HG02759 (cell line): Measurements from ENCODE around the gene MRI1.
"Not testable (repeated sequence)": the region's sequence is repeated elsewhere in the genome, so short reads cannot be mapped to it uniquely, and the experiment has no call there.

Source experiments
- ATAC-seq: cut with Tn5 transposase; IDR thresholded peaks from one replicate; pipeline ENCODE4 v1.9.1; 2021; ENCODE audit warnings: mild to moderate bottlenecking, moderate library complexity; ENCODE audit not compliant: unreplicated experiment

MRI1 gene

DNA sequence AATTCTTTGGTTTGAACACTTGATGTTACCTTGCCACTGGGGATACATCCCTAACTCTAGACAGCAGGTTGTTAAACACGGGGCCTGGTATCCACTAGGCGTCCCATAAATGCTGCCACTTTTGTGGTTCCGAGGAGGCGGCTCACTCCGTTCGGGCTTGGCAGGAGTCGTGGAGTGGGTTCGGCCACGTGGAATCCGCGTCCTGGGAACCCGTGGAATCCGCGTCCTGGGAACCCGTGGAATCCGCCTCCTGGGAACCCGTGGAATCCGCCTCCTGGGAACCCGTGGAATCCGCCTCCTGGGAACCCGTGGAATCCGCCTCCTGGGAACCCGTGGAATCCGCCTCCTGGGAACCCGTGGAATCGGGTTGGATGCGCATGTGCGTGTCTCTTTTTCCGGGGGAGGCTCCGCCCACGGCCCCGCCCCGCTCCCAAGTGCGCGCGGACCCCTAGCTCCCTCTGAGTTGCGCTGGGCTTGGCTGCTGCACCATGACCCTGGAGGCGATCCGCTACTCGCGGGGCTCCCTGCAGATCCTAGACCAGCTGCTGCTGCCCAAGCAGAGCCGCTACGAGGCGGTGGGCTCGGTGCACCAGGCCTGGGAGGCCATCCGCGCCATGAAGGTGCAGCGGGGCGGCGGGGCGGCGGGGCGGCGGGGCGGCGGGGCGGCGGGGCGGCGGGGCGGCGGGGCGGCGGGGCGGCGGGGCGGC, at the start of gene MRI1:
Gene MRI1, plus strand, starts transcription at position 422 of the 707 bp plus-strand sequence. Its CDS starts 67 bp downstream, at position 489.
- ATAC-seq: peak; percentile 60

GRCh38 chr19:13717194-13717643, 47.1 kb upstream of the MRI1 start:
- ATAC-seq: no peak

GRCh38 chr19:13718733-13719132, 45.6 kb upstream of the MRI1 start:
- ATAC-seq: no peak

DNA sequence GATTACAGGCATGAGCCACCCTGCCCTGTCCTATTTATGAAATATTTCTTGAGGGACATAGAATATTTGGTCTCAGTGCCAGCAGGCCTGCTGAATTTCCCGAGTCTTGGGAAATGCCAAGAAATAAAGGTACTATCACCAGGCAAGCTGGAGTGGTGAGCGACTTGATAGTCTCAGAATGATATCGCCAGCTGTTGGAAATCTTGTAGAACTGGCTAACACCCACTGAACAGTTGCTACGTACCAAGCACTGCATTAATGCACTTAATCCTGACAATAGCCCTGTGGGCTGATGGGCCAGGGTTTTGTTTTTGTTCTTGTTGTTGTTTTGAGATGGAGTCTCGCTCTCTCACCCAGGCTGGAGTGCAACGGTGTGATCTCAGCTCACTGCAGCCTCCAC, 42.2 kb upstream of the MRI1 start:
- ATAC-seq: no peak

GRCh38 chr19:13723206-13723605, 41.1 kb upstream of the MRI1 start:
- ATAC-seq: no peak

DNA sequence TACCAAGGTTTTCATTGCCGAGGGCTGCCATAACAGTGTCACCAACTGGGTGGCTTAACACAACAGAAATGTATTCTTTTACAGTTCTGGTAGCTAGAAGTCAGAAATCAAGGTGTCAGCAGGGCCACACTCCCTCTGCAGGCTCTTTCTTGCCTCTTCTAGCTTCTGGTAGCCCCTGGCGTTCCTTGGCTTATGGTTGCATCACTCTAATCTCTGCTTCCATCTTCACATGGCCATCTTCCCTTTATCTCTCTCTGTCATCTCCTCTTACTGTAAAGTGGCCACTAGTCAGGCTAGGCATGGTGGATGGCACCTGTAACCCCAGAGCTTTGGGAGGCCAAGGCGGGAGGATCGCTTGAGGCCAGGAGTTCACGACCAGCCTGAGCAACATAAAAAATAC, 38.0 kb upstream of the MRI1 start:
- ATAC-seq: no peak

DNA sequence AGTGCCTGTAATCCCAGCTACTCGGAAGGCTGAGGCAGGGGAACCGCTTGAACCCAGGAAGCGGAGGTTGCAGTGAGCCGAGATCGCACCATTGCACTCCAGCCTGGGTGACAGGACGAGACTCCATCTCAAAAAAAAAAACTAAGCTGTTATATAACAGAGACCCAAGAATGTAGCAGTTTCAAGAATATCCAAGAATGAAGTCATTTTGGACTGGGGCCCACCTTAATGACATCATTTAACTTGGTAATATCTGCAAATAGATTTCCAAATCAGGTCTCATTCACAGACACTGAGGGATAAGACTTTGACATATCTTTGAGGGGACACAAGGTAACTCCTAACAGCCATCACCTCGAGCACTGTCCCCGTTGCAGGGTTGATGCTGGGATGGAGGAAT, 36.5 kb upstream of the MRI1 start:
- no peak for ATAC-seq

- ATAC-seq: no peak
Observed at GRCh38 chr19:13729859-13730258, 34.5 kb upstream of the MRI1 start.

- ATAC-seq: peak; percentile 98
Observed at GRCh38 chr19:13731147-13731964, 33.0 kb upstream of the MRI1 start.

DNA sequence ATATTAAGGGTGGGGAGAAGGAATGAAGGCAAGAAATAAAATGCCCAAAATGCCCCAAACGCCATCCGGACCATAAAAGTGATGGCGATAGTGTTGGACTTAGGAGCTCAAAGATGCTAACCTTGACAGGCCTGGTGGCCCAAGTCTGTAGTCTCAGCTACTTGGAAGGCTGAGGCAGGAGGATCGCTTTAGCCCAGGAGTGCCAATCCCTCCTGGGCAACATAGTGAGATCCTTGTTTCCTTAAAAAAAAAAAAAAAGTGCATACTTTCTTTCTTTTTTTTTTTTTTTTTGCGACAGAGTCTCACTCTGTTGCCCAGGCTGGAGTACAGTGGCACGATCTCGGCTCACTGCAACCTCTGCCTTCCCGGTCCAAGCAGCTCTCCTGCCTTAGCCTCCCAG, 32.0 kb upstream of the MRI1 start:
- no peak for ATAC-seq

DNA sequence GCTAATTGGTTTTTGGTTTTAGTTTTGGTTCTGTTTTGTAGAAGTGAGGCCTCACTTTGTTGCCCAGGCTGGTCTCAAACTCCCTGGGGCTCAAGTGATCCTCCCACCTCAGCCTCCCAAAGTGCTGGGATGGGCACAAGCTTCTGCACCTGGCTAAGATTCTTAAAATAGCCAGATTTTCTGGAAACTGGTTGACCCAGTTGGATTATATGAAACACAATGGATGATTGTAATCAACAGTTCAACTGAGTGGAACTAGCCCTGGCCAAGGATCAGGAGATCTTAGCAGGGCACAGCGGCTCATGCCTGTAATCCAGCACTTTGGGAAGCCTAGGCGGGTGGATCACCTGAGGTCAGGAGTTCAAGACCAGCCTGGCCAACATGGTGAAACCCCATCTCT, 29.6 kb upstream of the MRI1 start:
- ATAC-seq: no peak

GRCh38 chr19:13738073-13738472, 26.2 kb upstream of the MRI1 start:
- ATAC-seq: no peak

- ATAC-seq: no peak
Observed at GRCh38 chr19:13741893-13742292, 22.4 kb upstream of the MRI1 start.

DNA sequence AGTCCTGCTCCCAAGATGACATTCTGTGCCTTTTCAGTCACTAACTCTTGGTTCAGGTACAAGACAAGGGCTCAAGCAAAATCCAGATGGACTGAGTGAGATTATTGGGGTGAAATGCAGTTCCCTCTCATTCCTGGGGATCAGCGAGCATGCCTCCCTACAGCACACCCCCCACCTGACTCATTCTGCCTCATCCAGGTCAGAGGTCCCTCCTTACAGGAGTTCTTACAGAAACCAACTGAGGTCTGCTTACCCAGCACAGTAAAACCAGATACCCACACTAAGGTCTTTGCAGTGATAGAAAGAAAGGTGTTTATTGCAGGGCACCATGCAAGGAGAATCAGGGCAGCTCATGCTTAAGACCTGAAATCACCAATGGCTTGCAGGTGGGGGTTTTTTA, 21.6 kb upstream of the MRI1 start:
- ATAC-seq: no peak

GRCh38 chr19:13744174-13744573, 20.1 kb upstream of the MRI1 start:
- ATAC-seq: no peak

DNA sequence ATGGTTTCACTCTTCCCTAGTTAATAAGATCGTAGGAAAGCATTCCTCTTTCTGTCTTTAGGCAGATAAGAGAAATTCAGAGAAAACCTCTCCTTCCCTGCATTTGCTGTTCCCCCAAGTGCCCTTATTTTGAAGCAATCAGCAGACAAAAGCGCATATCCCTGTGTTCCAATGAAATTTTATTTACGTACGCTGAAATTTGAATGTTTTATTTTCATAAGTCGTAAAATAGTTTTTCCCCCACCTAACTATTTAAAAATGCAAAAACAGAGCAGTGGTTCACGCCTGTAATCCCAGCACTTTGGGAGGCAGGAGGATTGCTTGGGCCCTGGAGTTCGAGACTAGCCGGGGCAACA, 17.2 kb upstream of the MRI1 start:
- ATAC-seq: no peak

DNA sequence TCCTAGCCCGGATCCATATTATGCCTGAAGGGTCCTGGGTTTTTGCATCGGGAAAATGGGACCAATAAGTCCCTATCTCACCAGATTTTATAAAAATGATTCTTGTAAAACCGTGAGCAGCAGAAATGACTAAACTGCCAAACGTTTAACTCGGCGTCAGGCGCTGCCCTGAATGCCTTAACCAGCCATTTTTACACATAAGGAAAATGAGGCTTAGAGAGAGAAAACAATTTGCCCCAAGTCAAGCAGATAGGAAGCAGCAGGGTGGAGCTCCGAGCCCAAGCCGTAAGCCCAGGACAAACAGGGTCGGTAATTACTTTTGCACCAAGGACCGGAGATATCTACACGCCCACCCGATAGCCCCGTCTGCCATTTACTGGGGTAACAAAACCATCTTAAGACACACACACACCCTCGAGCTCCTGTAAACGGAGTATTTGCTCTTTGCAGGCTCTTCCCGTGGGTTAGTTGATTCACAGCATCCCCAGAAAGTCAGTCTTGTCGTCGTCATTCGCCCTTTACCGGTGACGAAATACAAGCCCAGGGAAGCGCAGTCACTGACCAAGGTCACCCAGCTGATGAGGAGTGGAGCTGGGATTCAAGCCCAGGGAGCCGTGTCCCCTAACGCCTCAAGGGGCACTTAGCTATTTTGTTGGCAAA, 16.0 kb upstream of the MRI1 start:
- ATAC-seq: no peak

DNA sequence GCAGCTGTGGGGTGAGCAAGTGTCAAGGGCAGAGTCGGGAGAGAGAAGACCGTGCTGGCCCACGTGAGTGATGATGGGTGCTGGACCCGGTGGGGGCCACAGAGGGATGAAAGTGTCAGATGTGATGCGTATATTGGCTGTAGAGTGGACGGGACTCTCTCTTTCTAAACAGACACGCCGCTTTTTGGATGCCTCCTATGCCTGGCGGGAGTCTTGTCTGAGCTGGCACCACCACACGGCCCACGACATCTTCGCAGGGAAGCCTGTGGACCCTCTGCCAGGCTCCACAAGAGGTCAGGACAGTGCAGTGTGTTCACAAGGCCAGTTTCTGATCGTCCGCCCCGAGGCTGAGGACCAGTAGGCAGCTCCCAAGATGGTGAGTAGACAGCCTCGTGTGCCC, 12.9 kb upstream of the MRI1 start:
- no peak for ATAC-seq

GRCh38 chr19:13753622-13754021, 10.7 kb upstream of the MRI1 start:
- not testable (repeated sequence) for ATAC-seq

GRCh38 chr19:13756210-13756609, 8.1 kb upstream of the MRI1 start:
- no peak for ATAC-seq

GRCh38 chr19:13757805-13758772, 6.2 kb upstream of the MRI1 start:
- no peak for ATAC-seq
